ENCODE measurements around the gene TNRC6C.

Gene TNRC6C

DNA sequence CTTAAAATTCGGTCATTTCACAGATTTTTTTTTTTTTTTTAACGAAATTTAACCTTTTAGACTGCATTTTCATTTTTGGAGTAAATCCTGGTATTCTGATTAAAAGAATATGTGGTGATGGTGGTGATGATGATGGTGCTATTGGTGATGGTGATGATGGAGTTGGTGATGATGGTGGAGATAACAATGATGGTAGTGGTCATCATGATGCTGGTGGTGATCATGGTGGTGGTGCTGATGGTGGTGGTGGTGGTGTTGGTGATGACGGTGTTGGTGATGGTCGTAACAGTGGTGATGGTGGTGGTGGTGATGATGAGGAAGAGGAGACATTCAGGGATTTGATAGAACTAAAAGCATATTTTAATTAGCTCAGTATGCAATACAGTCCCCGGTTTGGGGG is 84.0 kb downstream of the TNRC6C start:
- ChIA-PET CTCF (interaction anchor here (0.7 to 1.7 kb wide), 4 partner anchors 23 to 43 kb away, joined by 4 read pairs; no protein-coding TSS in a partner anchor), POLR2A (no interaction called here)
- TF ChIP-seq ZNF266 (tag by site-specific recombination; IDR thresholded peaks at IDR 0.05; ENCODE audit: low read depth): no peak
- TF ChIP-seq, protein P1, sequence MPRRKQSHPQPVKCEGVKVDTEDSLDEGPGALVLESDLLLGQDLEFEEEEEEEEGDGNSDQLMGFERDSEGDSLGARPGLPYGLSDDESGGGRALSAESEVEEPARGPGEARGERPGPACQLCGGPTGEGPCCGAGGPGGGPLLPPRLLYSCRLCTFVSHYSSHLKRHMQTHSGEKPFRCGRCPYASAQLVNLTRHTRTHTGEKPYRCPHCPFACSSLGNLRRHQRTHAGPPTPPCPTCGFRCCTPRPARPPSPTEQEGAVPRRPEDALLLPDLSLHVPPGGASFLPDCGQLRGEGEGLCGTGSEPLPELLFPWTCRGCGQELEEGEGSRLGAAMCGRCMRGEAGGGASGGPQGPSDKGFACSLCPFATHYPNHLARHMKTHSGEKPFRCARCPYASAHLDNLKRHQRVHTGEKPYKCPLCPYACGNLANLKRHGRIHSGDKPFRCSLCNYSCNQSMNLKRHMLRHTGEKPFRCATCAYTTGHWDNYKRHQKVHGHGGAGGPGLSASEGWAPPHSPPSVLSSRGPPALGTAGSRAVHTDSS (tag by site-specific recombination; IDR thresholded peaks at IDR 0.05): peak; percentile 86

DNA sequence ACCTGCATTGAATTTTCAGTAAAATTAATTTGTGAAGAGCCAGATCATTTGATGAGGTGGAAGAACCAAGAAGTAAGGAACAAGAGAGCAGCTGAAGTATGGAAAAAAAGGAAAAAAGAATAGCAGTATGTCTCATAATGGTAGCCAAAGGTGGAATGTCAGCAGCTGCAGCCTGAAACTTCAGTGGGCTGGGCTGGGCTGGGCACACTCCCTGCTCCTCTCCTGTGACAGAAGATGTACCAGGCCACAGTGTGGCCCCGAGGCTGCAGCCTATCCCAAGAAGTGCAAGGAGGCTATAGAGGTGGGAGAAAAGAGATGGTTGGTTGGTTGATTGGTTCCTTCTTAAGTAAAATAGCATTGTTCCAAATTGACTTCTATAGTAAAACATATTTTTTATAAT is 84.5 kb downstream of the TNRC6C start:
- peaks cover 17% of the 10 kb centered on the region; the same call in 1 of the 2 replicates for H3K4me1 ChIP-seq (ENCODE audit: control insufficient read depth, insufficient read depth, low read length)
- H3K36me3 ChIP-seq (ENCODE audit: control insufficient read depth in 2 of 2, insufficient read depth in 1 of 2, low read length in 2 of 2): peaks cover 3 to 5% of the 10 kb centered on the region in 2 experiments
- ChIA-PET POLR2A (interaction anchor here (0.6 kb wide), 1 partner anchor 77 kb away, joined by 6 read pairs; no protein-coding TSS in a partner anchor), CTCF (interaction anchor here (0.7 to 1.7 kb wide), 3 partner anchors 24 to 42 kb away, joined by 4 read pairs; no protein-coding TSS in a partner anchor)
- TF ChIP-seq ZNF701 (tag by site-specific recombination; IDR thresholded peaks at IDR 0.05) (no peak), ZNF202 (tag by site-specific recombination; IDR thresholded peaks at IDR 0.05; ENCODE audit: borderline replicate concordance) (no peak), ZNF501 (tag by site-specific recombination; IDR thresholded peaks at IDR 0.05) (no peak), ZNF394 (tag by site-specific recombination; IDR thresholded peaks at IDR 0.05; ENCODE audit: borderline replicate concordance) (no peak)
- TF ChIP-seq, protein P2, sequence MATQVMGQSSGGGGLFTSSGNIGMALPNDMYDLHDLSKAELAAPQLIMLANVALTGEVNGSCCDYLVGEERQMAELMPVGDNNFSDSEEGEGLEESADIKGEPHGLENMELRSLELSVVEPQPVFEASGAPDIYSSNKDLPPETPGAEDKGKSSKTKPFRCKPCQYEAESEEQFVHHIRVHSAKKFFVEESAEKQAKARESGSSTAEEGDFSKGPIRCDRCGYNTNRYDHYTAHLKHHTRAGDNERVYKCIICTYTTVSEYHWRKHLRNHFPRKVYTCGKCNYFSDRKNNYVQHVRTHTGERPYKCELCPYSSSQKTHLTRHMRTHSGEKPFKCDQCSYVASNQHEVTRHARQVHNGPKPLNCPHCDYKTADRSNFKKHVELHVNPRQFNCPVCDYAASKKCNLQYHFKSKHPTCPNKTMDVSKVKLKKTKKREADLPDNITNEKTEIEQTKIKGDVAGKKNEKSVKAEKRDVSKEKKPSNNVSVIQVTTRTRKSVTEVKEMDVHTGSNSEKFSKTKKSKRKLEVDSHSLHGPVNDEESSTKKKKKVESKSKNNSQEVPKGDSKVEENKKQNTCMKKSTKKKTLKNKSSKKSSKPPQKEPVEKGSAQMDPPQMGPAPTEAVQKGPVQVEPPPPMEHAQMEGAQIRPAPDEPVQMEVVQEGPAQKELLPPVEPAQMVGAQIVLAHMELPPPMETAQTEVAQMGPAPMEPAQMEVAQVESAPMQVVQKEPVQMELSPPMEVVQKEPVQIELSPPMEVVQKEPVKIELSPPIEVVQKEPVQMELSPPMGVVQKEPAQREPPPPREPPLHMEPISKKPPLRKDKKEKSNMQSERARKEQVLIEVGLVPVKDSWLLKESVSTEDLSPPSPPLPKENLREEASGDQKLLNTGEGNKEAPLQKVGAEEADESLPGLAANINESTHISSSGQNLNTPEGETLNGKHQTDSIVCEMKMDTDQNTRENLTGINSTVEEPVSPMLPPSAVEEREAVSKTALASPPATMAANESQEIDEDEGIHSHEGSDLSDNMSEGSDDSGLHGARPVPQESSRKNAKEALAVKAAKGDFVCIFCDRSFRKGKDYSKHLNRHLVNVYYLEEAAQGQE (tag by site-specific recombination; IDR thresholded peaks at IDR 0.05): no peak
- TF ChIP-seq, protein P3, sequence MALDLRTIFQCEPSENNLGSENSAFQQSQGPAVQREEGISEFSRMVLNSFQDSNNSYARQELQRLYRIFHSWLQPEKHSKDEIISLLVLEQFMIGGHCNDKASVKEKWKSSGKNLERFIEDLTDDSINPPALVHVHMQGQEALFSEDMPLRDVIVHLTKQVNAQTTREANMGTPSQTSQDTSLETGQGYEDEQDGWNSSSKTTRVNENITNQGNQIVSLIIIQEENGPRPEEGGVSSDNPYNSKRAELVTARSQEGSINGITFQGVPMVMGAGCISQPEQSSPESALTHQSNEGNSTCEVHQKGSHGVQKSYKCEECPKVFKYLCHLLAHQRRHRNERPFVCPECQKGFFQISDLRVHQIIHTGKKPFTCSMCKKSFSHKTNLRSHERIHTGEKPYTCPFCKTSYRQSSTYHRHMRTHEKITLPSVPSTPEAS (tag by site-specific recombination; IDR thresholded peaks at IDR 0.05): no peak
- no peak overlapping the region for H3K27ac ChIP-seq (ENCODE audit: extremely low read depth, low read depth, low read length)
- no peak overlapping the region for H3K4me3 ChIP-seq (ENCODE audit: low read depth, low read length)
- H3K9me3 ChIP-seq (ENCODE audit: control insufficient read depth, insufficient read depth, low read depth, low read length): no peaks in the 10 kb centered on the region

More for the DNA sequence above, 84.0 kb downstream of the TNRC6C start:
- Histone ChIP-seq H3K4me3 (ENCODE audit: low read depth, low read length) (no peak overlapping the region), H3K36me3 (ENCODE audit: control insufficient read depth in 2 of 2, insufficient read depth in 1 of 2, low read length in 2 of 2) (peaks cover 6 to 9% of the 10 kb centered on the region in 2 experiments), H3K4me1 (ENCODE audit: control insufficient read depth, insufficient read depth, low read length) (peaks cover 17% of the 10 kb centered on the region; the same call in 1 of the 2 replicates), H3K9me3 (ENCODE audit: control insufficient read depth, insufficient read depth, low read depth, low read length) (no peaks in the 10 kb centered on the region), H3K27ac (ENCODE audit: extremely low read depth, low read depth, low read length) (no peak overlapping the region)

DNA sequence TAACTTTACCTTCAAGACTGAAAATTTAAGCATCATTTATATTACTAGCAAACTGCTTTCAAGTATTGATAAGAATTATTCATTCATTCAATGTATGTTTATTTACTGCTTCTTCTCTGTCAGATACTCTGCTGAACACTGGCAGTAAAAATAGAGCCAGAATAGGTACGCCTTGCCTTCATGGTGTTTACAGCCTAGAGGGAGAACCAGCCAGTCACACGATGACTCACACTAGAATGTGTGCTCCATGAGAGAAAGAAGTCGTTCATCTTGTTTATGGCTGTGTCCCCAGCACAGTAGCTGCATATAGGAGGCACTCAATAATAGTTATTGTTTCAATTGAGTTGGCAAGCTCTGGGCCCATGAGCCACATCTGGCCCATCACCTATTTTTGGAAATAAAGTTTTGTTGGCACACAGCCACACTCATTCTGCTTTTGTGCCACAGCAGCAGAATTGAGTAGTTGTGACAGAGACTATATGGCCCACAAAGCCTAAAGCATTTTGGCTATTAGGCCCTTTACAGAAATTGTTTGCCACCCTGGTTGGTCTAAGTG is 85.9 kb downstream of the TNRC6C start:
- CTCF ChIA-PET: interaction anchor here (0.7 kb wide), 1 partner anchor 9 kb away, joined by 5 read pairs; no protein-coding TSS in a partner anchor
- peaks cover 5 to 14% of the 10 kb centered on the region in 2 experiments for H3K36me3 ChIP-seq (ENCODE audit: control insufficient read depth in 2 of 2, insufficient read depth in 1 of 2, low read length in 2 of 2)

More for the DNA sequence above, 85.9 kb downstream of the TNRC6C start:
- peaks cover 17% of the 10 kb centered on the region; the same call in 1 of the 2 replicates for H3K4me1 ChIP-seq (ENCODE audit: control insufficient read depth, insufficient read depth, low read length)
- no peaks in the 10 kb centered on the region for H3K9me3 ChIP-seq (ENCODE audit: control insufficient read depth, insufficient read depth, low read depth, low read length)
- TF ChIP-seq, protein P4, sequence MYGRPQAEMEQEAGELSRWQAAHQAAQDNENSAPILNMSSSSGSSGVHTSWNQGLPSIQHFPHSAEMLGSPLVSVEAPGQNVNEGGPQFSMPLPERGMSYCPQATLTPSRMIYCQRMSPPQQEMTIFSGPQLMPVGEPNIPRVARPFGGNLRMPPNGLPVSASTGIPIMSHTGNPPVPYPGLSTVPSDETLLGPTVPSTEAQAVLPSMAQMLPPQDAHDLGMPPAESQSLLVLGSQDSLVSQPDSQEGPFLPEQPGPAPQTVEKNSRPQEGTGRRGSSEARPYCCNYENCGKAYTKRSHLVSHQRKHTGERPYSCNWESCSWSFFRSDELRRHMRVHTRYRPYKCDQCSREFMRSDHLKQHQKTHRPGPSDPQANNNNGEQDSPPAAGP (tag by site-specific recombination; IDR thresholded peaks at IDR 0.05): no peak
- TF ChIP-seq ZNF24 (tag by site-specific recombination; IDR thresholded peaks at IDR 0.05): no peak
- no peak for TF ChIP-seq ZBTB48 (tag by site-specific recombination; IDR thresholded peaks at IDR 0.05)
- no peak for TF ChIP-seq ZNF248 (tag by site-specific recombination; IDR thresholded peaks at IDR 0.05)
- TF ChIP-seq, protein P5, sequence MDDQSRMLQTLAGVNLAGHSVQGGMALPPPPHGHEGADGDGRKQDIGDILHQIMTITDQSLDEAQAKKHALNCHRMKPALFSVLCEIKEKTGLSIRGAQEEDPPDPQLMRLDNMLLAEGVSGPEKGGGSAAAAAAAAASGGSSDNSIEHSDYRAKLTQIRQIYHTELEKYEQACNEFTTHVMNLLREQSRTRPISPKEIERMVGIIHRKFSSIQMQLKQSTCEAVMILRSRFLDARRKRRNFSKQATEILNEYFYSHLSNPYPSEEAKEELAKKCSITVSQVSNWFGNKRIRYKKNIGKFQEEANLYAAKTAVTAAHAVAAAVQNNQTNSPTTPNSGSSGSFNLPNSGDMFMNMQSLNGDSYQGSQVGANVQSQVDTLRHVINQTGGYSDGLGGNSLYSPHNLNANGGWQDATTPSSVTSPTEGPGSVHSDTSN (CRISPR knock-in tag; IDR thresholded peaks at IDR 0.05): no peak
- TF ChIP-seq KLF9 (tag by site-specific recombination; IDR thresholded peaks at IDR 0.05; ENCODE audit: low read depth): no peak
- no peak for TF ChIP-seq ZNF510 (tag by site-specific recombination; IDR thresholded peaks at IDR 0.05; ENCODE audit: insufficient replicate concordance)
- TF ChIP-seq ZNF629 (tag by site-specific recombination; IDR thresholded peaks at IDR 0.05): no peak
- TF ChIP-seq OVOL3 (tag by site-specific recombination; IDR thresholded peaks at IDR 0.05): no peak
- TF ChIP-seq, protein P6, sequence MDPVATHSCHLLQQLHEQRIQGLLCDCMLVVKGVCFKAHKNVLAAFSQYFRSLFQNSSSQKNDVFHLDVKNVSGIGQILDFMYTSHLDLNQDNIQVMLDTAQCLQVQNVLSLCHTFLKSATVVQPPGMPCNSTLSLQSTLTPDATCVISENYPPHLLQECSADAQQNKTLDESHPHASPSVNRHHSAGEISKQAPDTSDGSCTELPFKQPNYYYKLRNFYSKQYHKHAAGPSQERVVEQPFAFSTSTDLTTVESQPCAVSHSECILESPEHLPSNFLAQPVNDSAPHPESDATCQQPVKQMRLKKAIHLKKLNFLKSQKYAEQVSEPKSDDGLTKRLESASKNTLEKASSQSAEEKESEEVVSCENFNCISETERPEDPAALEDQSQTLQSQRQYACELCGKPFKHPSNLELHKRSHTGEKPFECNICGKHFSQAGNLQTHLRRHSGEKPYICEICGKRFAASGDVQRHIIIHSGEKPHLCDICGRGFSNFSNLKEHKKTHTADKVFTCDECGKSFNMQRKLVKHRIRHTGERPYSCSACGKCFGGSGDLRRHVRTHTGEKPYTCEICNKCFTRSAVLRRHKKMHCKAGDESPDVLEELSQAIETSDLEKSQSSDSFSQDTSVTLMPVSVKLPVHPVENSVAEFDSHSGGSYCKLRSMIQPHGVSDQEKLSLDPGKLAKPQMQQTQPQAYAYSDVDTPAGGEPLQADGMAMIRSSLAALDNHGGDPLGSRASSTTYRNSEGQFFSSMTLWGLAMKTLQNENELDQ (tag by site-specific recombination; IDR thresholded peaks at IDR 0.05; ENCODE audit: low read depth): no peak
- POLR2A ChIA-PET: no interaction called here
- no peak overlapping the region for H3K4me3 ChIP-seq (ENCODE audit: low read depth, low read length)
- no peak overlapping the region for H3K27ac ChIP-seq (ENCODE audit: extremely low read depth, low read depth, low read length)

Measured in HEK293 (cell line).